NK-92 (cell line): ENCODE results near the gene INTS11.

Experiments used
- DNase-seq: peaks from one replicate; lab custom pipeline; 2025; ENCODE audit not compliant: unreplicated experiment; lab: John Stamatoyannopoulos, UW

Gene INTS11

GRCh38 chr1:1303736-1304135, 20.7 kb downstream of the INTS11 start:
- DNase-seq, result no peak

DNA sequence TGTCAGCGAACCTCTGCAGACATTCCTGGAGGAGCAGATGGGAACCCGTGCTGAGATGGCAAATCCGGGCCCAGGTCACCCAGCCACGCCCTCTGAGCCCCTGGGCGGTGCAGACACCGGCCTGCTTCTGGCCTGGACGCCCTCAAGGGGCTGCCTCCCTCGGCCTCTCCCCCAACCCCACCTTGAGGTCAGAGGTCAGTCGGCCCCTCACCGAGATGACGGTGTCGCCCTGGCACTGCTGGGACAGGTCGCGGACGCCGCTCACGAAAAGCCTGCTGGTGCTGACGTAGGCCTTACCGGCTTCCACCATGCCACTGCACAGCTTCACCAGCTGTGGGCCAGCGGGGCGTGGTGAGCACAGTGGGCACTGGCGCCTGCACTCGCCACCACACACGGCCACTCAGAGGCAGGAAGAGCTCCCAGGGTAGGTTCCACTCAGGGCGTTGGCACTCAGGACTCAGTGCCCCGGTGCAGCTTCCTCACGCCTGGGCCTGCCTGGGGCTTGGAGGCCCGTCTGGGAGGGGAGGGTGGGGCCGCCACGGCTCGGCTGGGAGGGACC, 21.4 kb downstream of the INTS11 start:
- no peak for DNase-seq

GRCh38 chr1:1302006-1302430, 22.4 kb downstream of the INTS11 start:
- DNase-seq, result no peak

DNA sequence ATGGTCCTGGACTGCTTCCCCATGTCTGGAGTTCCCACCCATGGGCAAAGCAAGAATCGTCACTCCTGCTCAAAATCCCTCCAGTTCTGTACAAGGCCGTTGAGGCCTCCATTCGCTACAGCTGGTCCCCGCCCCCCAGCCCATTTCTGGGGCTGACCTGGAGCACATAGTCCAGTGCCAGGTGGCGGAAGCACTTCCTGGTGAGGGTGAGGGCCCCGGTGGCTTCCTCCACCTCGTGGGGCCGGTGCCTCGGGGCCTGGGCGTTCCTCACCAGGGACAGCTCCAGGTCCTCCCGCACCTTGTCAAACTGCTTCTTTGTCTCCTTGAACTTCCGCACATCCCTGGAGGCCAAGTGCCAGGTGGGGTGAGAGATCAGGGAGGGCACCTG, 24.1 kb downstream of the INTS11 start:
- no peak for DNase-seq

DNA sequence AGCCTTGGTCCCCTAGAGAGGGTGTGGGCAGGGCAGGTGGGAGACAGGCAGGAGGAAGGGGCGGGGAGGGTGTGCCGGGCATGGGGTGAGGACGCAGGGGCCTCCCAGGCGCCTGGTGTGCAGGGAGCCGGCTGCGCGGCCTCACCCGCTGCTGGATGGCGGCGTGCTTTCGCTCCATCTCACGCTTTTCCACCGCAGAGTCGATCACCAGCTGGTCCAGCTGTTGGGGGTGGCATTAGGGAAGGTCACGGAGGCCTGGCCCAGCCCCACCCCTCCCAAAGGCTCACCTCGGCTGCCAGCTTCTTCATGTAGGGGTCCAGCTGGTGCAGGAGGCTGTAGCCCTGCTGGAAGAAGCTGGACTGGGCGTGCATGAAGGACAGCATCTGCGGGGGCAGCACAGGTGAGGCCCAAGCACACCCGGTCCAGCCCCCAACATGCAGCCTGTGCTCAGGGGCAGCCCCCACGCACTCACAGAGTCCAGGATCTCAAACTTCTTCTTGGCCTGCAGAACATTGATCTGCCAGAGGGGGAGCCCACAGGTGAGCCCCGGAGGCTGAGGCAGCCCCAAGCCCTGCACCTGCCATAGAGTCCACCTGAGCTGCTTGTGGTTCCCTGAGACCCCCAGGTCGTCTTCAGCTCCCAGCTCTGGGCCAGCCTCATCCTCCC, 24.6 kb downstream of the INTS11 start:
- DNase-seq, result no peak

GRCh38 chr1:1298861-1299685, 25.4 kb downstream of the INTS11 start:
- no peak for DNase-seq

DNA sequence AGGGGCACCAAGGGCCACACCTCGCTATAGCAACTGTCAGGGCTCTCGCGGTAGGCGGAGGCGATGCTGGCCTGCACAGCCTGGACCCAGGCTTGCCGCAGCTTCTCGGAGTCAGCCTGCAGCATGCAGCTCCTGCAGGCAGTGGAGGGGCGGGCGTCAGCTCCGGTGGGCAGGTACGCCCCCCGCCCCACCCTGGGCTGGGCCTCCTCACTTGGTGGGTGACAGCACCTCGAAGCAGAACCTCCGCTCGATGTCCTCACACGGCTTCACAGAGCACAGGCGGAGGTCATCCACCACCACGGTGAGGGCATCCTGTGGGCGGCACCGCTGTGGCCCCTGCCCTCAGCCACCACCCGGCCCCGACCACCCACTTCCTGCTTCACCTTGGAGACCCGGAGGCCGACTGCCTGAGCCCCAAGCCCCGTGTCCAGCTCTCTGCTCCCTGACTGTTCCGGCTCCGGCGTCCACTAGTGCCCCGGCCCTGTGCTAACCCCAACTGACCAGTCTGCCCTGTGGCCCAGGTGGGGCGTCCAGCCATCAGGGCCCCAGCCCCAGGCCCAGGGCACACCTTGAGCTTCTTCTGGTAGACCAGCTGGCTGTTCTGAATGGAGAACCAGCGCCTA, 26.5 kb downstream of the INTS11 start:
- DNase-seq, result no peak

GRCh38 chr1:1296070-1297061, 28.1 kb downstream of the INTS11 start:
- DNase-seq, result no peak

- DNase-seq, result no peak
Measured at GRCh38 chr1:1295154-1295923, 29.1 kb downstream of the INTS11 start.

DNA sequence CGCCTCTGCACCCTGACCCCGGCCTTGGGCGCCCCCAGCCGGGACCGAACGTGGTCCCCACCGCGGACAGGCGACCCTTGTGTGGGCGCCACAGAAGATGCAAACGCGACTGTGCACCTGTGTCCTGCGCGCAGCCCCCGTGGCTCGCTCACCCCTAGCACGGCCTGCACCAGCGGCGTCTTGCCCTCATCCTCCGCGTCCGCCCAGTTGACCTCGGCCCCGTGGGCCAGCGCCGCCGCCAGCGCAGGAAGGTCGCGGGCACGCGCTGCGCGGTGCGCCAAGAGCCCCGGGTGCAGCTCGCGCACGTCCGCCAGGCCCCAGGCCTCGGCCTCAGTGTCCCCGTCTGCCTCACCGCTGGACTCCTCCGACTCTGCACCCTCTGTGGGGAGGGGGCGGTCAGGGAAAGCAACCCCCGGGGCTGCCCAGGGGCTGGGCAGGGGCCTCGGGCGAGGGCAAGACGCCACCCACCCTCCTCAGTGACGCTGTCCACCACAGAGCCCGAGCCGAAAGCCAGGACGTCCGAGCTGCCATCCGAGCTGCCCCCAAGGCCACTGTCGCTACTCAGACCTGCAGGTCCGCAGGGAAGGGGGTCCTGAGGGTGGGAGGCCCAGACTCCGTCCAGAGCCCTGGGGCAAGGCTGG, 30.1 kb downstream of the INTS11 start:
- no peak for DNase-seq

DNA sequence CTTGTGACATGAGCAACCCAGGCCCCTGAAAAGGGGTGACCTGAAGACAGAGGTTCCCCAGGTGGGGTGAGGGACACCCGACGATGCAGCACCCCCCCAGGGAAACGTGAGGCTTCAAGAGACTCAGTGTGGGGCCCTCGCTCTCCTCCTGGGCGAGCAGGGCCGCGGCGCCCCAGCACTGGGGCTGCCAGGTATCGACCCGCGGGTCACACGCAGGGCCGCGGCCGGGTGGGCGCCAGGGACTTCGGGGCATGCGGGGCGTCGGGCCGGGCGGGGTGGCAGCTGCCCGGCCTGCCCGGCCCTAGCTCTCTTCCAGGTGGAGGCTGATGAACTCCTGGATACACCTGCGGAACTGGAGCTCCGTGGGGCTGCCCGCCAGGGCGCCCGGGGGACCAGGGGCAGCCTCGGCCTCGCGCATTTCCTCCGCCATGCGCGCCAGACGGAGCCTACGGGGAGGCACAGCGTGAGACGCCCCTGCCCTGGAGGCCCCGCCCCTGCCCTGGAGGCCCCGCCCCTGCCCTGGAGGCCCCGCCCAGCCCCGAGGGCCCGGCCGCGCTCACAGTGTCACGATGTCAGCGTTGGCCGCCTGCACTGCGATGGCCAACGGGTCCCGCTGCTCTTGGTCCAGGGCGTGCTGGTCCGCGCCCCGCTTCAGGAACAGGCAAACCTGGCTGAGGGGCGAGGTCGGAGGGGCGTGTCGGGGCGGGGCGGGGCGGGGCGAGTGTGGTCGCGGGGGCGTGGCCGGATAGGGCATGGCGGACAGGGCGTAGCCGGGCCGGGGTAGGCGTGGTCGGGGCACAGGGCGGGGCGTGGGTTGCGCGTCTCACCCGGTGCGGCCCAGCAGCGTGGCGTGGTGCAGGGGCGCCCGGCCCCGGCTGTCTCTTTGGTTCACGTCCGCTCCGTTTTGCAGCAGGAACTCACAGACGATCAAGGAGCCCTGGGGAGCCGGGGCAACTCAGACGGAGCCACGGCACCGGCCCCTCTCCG, 30.9 kb downstream of the INTS11 start:
- DNase-seq, result no peak

GRCh38 chr1:1292851-1293250, 31.6 kb downstream of the INTS11 start:
- DNase-seq, result no peak

- no peak for DNase-seq
Measured at GRCh38 chr1:1292442-1292779, 32.0 kb downstream of the INTS11 start.

GRCh38 chr1:1291548-1292441, 32.7 kb downstream of the INTS11 start:
- DNase-seq, result no peak

- no peak for DNase-seq
Measured at GRCh38 chr1:1291023-1291528, 33.4 kb downstream of the INTS11 start.

- DNase-seq, result no peak
Measured at GRCh38 chr1:1290238-1290731, 34.2 kb downstream of the INTS11 start.
